ENCODE results near the gene PRKG1. TPM values are rescaled to one million over a fixed set of nuclear protein-coding genes. Genes with fewer than 3 reads are reported as not detected.
"Not testable (repeated sequence)": the region's sequence is repeated elsewhere in the genome, so short reads cannot be mapped to it uniquely, and the experiment has no call there.

The PRKG1 gene
- total RNA-seq, 1 donor: 1.2 TPM

DNA sequence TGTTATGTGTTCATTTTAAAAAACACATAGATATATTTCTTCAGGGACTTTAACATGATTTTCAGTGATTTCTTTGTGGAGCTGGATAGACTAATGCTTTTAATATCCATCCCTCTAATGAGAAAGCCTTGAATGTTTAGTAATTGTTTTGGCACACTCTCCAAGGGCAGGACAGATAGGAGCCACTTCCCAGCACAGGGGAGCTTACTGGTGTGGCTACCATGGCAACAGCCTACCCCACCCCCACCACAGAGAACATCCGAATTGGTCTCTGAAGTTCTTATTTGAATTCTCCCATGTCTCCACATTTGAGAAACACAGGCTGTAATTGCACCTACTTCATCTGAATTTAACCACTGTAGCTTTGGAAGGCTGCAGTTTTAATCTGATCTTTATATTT lies 87.7 kb downstream of the PRKG1 start:
- Histone ChIP-seq H3K27me3 (ENCODE audit: insufficient read depth, low read length) (no peaks in the 10 kb centered on the region), H3K4me1 (ENCODE audit: insufficient read depth, low read length) (no peaks in the 10 kb centered on the region), H3K4me3 (ENCODE audit: low read length) (no peak overlapping the region), H3K9me3 (ENCODE audit: low read depth, low read length) (peaks cover 4% of the 10 kb centered on the region)

GRCh38 chr10:51163380-51164049 lies 89.2 kb downstream of the PRKG1 start:
- H3K4me3 ChIP-seq (ENCODE audit: low read length); H3K4me1 ChIP-seq (ENCODE audit: insufficient read depth, low read length); H3K9me3 ChIP-seq (ENCODE audit: low read depth, low read length); H3K27me3 ChIP-seq (ENCODE audit: insufficient read depth, low read length): not testable (repeated sequence)

DNA sequence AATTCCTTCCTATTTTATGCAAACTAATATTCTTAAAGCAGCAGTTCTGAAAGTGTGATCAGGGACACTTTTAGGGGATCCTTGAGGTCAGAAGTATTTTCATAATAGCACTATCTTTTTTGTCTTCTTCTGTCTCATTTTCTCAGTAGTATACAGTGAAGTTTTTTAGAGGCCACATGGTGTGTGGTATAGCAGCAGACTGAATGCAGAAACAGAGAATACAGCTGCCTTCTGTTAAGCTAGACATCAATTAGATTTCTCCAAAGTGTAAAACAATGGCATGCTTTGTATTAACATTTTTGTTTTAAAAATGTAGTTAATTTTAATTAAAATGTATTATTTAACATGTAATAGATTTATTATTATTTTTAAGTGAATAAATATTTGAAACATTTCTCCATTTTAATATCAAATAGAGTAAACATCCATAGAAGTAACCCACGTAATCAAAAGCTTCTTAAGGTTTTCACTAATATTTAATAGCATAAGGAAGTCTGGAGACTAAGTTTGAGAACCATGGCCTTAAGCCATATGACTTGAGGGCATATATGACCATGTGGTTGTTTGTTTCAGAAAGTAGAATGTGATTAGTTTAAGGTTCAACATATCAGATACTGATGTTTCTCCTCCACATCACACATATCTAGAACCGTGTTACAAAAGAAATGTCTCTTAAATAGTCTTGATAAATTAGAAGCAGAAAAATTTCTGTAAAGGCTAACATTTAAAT lies 94.0 kb downstream of the PRKG1 start:
- H3K9me3 ChIP-seq (ENCODE audit: low read depth, low read length): no peaks in the 10 kb centered on the region
- no peak overlapping the region for H3K4me3 ChIP-seq (ENCODE audit: low read length)
- no peaks in the 10 kb centered on the region for H3K4me1 ChIP-seq (ENCODE audit: insufficient read depth, low read length)
- no peaks in the 10 kb centered on the region for H3K27me3 ChIP-seq (ENCODE audit: insufficient read depth, low read length)

DNA sequence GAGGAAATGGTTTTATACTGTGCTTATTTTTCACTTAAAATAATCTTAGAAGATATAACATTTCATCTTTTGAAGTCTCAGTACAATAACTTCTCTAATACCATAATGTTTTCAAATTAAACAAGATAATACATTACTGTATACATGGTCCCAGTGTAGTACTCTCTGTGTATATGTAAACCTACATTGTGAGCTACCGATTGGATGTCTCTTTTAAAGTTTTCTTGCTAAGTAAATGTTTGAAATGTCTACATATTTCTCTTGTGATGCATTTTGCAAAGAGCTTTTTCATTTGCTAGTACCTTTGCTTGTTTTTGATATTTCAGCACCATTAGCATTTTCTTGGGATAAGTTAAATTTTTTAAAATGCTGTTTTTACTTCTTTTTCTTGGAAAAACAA lies 94.8 kb downstream of the PRKG1 start:
- Histone ChIP-seq H3K4me1 (ENCODE audit: insufficient read depth, low read length) (no peaks in the 10 kb centered on the region), H3K27me3 (ENCODE audit: insufficient read depth, low read length) (no peaks in the 10 kb centered on the region), H3K9me3 (ENCODE audit: low read depth, low read length) (no peaks in the 10 kb centered on the region), H3K4me3 (ENCODE audit: low read length) (no peak overlapping the region)

DNA sequence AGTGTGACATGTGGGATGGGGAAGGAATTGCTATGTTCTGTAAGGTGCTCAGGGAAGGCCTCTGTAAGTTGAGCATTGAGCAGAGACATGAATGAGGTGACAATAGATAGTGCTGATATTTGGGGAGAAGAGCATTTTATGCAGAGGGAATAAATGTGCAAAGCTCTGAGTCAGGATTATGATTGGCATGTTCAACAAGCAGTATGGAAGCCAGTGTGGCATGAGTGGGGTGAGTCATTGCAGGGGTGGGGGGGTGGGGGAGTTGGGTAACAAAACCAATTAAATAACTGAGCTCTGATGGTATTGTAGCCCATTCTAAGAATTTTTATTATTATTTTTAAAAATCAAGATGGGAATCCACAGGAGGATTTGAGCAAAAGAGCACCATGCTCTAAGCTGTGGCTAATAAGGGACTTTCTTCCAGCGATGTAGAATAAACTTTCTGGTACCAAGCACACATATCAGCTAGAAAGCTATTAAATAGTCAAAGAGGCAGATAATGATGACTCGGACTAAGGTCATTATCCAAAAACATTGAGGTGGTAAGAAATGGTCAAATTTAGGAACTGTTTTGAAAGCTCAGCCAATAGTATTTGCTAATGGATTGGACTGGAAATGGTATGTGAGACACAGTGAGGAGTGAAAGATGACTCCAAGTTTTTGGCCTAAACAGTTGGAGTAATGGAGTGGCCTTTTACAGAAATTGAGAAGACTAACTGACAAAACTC lies 96.4 kb downstream of the PRKG1 start:
- H3K4me1 ChIP-seq (ENCODE audit: insufficient read depth, low read length): no peaks in the 10 kb centered on the region
- no peaks in the 10 kb centered on the region for H3K27me3 ChIP-seq (ENCODE audit: insufficient read depth, low read length)
- no peaks in the 10 kb centered on the region for H3K9me3 ChIP-seq (ENCODE audit: low read depth, low read length)
- no peak overlapping the region for H3K4me3 ChIP-seq (ENCODE audit: low read length)

GRCh38 chr10:51171946-51172345 lies 97.7 kb downstream of the PRKG1 start:
- no peaks in the 10 kb centered on the region for H3K27me3 ChIP-seq (ENCODE audit: insufficient read depth, low read length)
- H3K4me3 ChIP-seq (ENCODE audit: low read length): no peak overlapping the region
- no peaks in the 10 kb centered on the region for H3K4me1 ChIP-seq (ENCODE audit: insufficient read depth, low read length)
- H3K9me3 ChIP-seq (ENCODE audit: low read depth, low read length): no peaks in the 10 kb centered on the region

DNA sequence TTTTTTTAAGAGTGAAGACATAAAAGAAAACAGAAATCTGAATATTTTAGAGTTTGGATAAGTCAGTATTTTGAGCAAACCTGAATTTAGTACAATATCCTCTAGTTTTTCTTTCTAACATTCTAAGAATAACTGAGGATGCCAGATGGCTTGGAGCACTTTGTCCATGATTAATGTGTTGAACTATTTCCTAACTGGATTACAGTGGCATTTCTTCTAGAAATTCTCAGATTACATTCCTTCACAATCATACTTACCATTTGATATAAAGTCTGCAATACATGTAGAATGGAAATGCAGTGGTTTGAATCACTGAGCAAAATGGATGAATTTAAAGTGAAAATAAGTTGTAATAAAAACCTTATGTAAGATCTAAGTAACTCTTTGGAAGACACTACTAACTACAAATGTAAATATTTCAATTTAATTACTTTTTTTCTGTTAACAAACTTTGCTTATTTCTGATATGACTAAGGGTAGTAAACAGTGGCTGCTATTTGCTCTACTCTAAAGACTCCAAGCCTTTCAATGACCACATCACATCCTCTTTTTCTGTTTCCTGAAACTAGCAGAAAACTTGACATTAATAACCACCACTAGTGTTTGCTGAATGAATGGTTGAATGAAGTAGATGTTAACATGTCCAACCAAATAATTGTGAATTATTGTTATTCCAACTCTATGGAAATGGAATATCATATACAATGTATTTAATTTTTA lies 102.8 kb downstream of the PRKG1 start:
- Histone ChIP-seq H3K4me1 (ENCODE audit: insufficient read depth, low read length) (no peaks in the 10 kb centered on the region), H3K27me3 (ENCODE audit: insufficient read depth, low read length) (no peaks in the 10 kb centered on the region), H3K9me3 (ENCODE audit: low read depth, low read length) (no peaks in the 10 kb centered on the region), H3K4me3 (ENCODE audit: low read length) (no peak overlapping the region)

- Histone ChIP-seq H3K4me3 (ENCODE audit: low read length) (no peak overlapping the region), H3K27me3 (ENCODE audit: insufficient read depth, low read length) (no peaks in the 10 kb centered on the region), H3K9me3 (ENCODE audit: low read depth, low read length) (no peaks in the 10 kb centered on the region), H3K4me1 (ENCODE audit: insufficient read depth, low read length) (no peaks in the 10 kb centered on the region)
Observed at GRCh38 chr10:51178634-51179033, 104.3 kb downstream of the PRKG1 start.

- Histone ChIP-seq H3K9me3 (ENCODE audit: low read depth, low read length) (no peaks in the 10 kb centered on the region), H3K4me1 (ENCODE audit: insufficient read depth, low read length) (no peaks in the 10 kb centered on the region), H3K4me3 (ENCODE audit: low read length) (no peak overlapping the region), H3K27me3 (ENCODE audit: insufficient read depth, low read length) (no peaks in the 10 kb centered on the region)
Observed at GRCh38 chr10:51180141-51180540, 105.9 kb downstream of the PRKG1 start.

GRCh38 chr10:51183783-51184182 lies 109.5 kb downstream of the PRKG1 start:
- no peak overlapping the region for H3K4me3 ChIP-seq (ENCODE audit: low read length)

GRCh38 chr10:51186361-51186760 lies 112.1 kb downstream of the PRKG1 start:
- Histone ChIP-seq H3K27me3 (ENCODE audit: insufficient read depth, low read length) (no peaks in the 10 kb centered on the region), H3K4me1 (ENCODE audit: insufficient read depth, low read length) (no peaks in the 10 kb centered on the region), H3K9me3 (ENCODE audit: low read depth, low read length) (no peaks in the 10 kb centered on the region), H3K4me3 (ENCODE audit: low read length) (no peak overlapping the region)

More at GRCh38 chr10:51183783-51184182, 109.5 kb downstream of the PRKG1 start:
- Histone ChIP-seq H3K4me1 (ENCODE audit: insufficient read depth, low read length) (no peaks in the 10 kb centered on the region), H3K9me3 (ENCODE audit: low read depth, low read length) (no peaks in the 10 kb centered on the region), H3K27me3 (ENCODE audit: insufficient read depth, low read length) (no peaks in the 10 kb centered on the region)

- no peak overlapping the region for H3K4me3 ChIP-seq (ENCODE audit: low read length)
- no peaks in the 10 kb centered on the region for H3K9me3 ChIP-seq (ENCODE audit: low read depth, low read length)
- H3K27me3 ChIP-seq (ENCODE audit: insufficient read depth, low read length): no peaks in the 10 kb centered on the region
- H3K4me1 ChIP-seq (ENCODE audit: insufficient read depth, low read length): no peaks in the 10 kb centered on the region
Observed at GRCh38 chr10:51188008-51188407, 113.7 kb downstream of the PRKG1 start.

GRCh38 chr10:51188866-51189265 lies 114.6 kb downstream of the PRKG1 start:
- Histone ChIP-seq H3K4me1 (ENCODE audit: insufficient read depth, low read length) (no peaks in the 10 kb centered on the region), H3K9me3 (ENCODE audit: low read depth, low read length) (no peaks in the 10 kb centered on the region), H3K27me3 (ENCODE audit: insufficient read depth, low read length) (no peaks in the 10 kb centered on the region), H3K4me3 (ENCODE audit: low read length) (no peak overlapping the region)

DNA sequence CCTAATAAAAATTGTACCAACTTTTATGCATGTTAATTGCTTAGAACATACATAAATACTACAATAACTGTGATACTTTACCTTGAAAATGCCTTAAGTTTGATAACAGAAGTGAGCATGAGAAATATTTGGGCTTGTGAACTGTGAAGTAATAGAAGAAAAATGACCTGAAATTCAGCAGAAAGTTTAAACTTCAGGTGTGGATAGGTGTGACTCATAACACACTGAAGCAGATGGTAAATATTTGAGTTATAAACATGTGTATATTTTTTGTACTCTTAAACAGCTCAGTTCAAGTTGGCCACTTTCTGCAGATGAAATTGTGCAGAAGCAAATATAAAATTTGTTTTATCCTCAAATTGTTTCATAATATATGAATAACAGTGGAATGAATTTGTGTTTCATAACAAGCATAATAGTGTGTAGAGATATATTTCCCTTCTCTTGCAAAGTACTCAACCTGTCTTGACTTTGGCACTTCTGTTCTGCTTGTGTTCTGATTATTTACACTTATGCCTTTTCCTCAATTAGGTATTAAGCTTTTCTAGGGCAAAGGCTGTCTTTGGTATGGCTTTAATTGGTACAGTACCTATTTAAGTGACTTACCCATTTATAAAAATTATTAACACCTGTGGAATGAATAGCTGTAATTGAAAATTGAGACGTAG lies 122.4 kb downstream of the PRKG1 start:
- Histone ChIP-seq H3K27me3 (ENCODE audit: insufficient read depth, low read length) (no peaks in the 10 kb centered on the region), H3K4me1 (ENCODE audit: insufficient read depth, low read length) (no peaks in the 10 kb centered on the region), H3K4me3 (ENCODE audit: low read length) (no peak overlapping the region), H3K9me3 (ENCODE audit: low read depth, low read length) (no peaks in the 10 kb centered on the region)
